ENCODE data around the gene YEATS4. TPM values are rescaled to one million over a fixed set of nuclear protein-coding genes. Genes with fewer than 3 reads are reported as not detected.

Gene YEATS4
- total and polyA plus RNA-seq, 9 of the 15 experiments (the other 6 are each of a cell fraction or from before 2014, with no cell fraction given), result 25.9 to 92.2 (median 49.2) TPM

DNA sequence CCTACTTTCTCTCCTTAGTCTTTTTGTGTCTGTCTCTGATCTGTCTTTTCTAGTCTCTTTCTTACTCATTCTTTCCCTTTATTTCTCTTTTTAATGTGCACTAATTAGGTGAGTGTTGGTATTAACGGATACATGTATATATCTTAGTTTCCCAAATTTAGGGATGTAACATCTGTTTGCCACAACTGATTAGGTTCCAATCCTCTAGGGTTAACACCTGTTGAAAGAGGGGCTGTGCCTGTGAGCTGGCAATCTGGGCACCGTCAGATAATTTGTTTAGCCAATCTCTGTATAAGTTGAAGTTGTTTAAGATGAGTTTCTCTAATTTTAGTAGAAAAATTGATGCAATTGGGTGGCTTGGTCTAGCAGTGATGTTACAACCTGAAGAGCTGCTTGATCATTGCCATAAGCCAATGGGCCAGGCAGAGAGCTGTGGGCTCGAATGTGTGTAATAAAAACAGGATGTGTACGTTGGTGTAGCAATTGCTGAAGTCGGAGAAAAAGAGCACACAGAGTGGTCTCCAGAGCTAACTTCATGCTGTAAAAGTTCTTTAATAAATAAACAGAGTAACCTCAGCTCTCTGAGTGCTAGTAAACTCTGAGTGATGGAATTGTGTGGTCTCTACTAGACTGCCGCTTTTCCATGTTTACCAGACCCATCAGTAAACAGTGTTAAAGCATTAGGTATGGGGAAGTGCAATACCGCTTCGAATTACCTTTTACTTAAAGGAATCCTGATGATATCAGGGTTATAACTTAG, 29.7 kb upstream of the YEATS4 start (continued):
- TF ChIP-seq, protein P1, sequence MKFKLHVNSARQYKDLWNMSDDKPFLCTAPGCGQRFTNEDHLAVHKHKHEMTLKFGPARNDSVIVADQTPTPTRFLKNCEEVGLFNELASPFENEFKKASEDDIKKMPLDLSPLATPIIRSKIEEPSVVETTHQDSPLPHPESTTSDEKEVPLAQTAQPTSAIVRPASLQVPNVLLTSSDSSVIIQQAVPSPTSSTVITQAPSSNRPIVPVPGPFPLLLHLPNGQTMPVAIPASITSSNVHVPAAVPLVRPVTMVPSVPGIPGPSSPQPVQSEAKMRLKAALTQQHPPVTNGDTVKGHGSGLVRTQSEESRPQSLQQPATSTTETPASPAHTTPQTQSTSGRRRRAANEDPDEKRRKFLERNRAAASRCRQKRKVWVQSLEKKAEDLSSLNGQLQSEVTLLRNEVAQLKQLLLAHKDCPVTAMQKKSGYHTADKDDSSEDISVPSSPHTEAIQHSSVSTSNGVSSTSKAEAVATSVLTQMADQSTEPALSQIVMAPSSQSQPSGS (CRISPR knock-in tag; IDR thresholded peaks at IDR 0.05), result no peak
- TF ChIP-seq CEBPB (tag; IDR thresholded peaks at IDR 0.05) (no peak), ADNP (tag; IDR thresholded peaks at IDR 0.05) (no peak)

DNA sequence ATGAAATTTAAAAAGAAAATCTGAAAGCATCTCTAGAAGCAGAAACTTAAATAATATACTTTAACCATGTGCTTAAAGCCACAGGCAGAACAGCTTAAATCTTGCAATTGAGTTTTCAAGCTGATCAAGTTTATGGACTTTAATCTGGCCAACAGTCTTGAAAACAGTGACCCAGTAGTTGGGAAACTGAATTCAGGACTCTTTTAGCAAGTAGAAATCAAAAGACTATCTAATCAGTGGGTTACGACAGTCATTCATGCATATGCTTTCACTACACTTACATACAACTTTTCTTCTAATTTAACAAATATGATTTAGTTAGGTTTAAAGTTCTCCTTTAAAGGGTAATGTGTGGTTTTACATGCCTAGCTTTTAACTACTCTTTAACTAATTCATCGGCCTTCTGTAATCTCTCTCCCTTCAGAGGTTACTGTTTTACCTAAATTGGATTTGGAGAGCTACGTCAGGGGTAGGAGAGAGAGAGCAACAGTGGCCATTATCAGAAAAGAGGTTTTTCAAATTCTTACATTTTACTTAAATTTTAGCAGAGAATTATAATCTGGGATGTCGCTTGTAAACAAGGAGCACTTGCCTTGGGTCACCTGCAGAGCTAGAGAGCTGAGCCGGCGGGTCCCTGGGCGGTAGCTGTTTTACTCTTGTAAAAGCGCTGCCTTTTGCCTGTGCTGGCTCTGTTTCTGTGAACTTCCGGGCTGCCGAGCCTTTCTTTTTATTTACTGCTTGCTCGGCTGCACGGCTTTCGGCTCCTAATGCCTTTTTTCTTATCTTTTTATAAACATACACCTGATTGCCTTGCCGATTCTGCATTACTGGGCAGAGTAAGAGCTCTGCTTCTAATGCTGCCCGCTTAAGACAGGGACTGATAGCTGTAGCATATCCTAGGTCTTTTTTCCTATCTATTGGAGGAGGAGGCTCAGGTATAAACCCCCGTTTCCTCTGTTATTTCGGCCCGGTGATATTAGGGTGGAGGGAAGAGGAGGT, 28.8 kb upstream of the YEATS4 start:
- H3K4me1 ChIP-seq (replicated peaks in 1 of 2; ENCODE audit: control insufficient read depth in 2 of 2, insufficient read depth in 2 of 2, low read length in 2 of 2), result peaks cover 0 to 14% of the 10 kb centered on the region in 2 experiments
- peak overlapping the region; percentile 89 for H2AFZ ChIP-seq (ENCODE audit: low read depth, low read length)
- H3K79me2 ChIP-seq (ENCODE audit: control insufficient read depth, insufficient read depth, low read length), result no peaks in the 10 kb centered on the region
- ATAC-seq, result peak; percentile 82
- H3K9ac ChIP-seq (ENCODE audit: insufficient read depth in 1 of 2, low read depth in 2 of 2, low read length in 2 of 2), result peak overlapping the region; percentile 62 to 86
- H3K36me3 ChIP-seq (ENCODE audit: control insufficient read depth, insufficient read depth, low read length), result no peaks in the 10 kb centered on the region
- peak overlapping the region; percentile 52; the same call in 2 of the 3 replicates for H3K27ac ChIP-seq (ENCODE audit: extremely low read depth, low read depth, low read length)
- peak; percentile 42 to 73 (median 50) for DNase-seq (ENCODE audit: extremely low read depth in 1 of 4, low spot score in 3 of 4)
- H3K9me3 ChIP-seq (replicated peaks; ENCODE audit: control insufficient read depth, insufficient read depth, low read depth, low read length), result no peaks in the 10 kb centered on the region
- in situ Hi-C loops (cut with MboI) (no loop called here), intact Hi-C loops (cut with micrococcal nuclease) (no loop called here)
- FAIRE-seq, result peak; percentile 11
- 2% methylated on average over 18 of the region's 18 CpGs for WGBS (ENCODE audit: insufficient coverage, low coverage, missing lambda C conversion rate)
- no peaks in the 10 kb centered on the region for H3K9me1 ChIP-seq (ENCODE audit: control insufficient read depth, insufficient read depth, low read length)
- H3K4me3 ChIP-seq, result peak overlapping the region; percentile 30
- CTCF ChIA-PET (ENCODE audit: low intra/inter-chr PET ratio), result no interaction called here
- peak overlapping the region; percentile 77 for H3K4me2 ChIP-seq (ENCODE audit: insufficient read depth, low read length)
- H3K27me3 ChIP-seq (ENCODE audit: control insufficient read depth in 2 of 2, insufficient read depth in 2 of 2, low read length in 2 of 2), result no peaks in the 10 kb centered on the region
- POLR2A ChIA-PET, result interaction anchor here (0.6 to 1.8 kb wide), 8 partner anchors 9 to 221 kb away, joined by 3 to 12 read pairs (median 3); partner anchors contain the start of gene LYZ
- H4K20me1 ChIP-seq (replicated peaks; ENCODE audit: control insufficient read depth, insufficient read depth, low read length), result no peaks in the 10 kb centered on the region
- BruUV-seq (replicated peaks), result TSS peak; percentile 68
- TF ChIP-seq ZNF263 (CRISPR knock-in tag; IDR thresholded peaks at IDR 0.05; ENCODE audit: borderline replicate concordance) (no peak), SMAD2 (IDR thresholded peaks at IDR 0.05; ENCODE audit: low read depth, low read length) (no peak), PKNOX1 (IDR thresholded peaks at IDR 0.05) (0 out of 2 replicates have a peak, but pooled peaks have one; percentile 13), POLR2H (tag; IDR thresholded peaks at IDR 0.05; ENCODE audit: low read depth) (peak; percentile 82)
- TF ChIP-seq, protein P2, sequence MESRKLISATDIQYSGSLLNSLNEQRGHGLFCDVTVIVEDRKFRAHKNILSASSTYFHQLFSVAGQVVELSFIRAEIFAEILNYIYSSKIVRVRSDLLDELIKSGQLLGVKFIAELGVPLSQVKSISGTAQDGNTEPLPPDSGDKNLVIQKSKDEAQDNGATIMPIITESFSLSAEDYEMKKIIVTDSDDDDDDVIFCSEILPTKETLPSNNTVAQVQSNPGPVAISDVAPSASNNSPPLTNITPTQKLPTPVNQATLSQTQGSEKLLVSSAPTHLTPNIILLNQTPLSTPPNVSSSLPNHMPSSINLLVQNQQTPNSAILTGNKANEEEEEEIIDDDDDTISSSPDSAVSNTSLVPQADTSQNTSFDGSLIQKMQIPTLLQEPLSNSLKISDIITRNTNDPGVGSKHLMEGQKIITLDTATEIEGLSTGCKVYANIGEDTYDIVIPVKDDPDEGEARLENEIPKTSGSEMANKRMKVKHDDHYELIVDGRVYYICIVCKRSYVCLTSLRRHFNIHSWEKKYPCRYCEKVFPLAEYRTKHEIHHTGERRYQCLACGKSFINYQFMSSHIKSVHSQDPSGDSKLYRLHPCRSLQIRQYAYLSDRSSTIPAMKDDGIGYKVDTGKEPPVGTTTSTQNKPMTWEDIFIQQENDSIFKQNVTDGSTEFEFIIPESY (CRISPR knock-in tag; IDR thresholded peaks at IDR 0.05), result no peak
